Neural cell (in vitro differentiated cells): Measurements from ENCODE around the gene BRIX1.

Experiments
- CTCF ChIP-seq: fragments of 450-650 bp; IDR thresholded peaks from 2 replicates; pipeline ENCODE4 v1.5.1; 2014; ENCODE audit warnings: antibody characterized with exemption, mild to moderate bottlenecking, moderate library complexity; ENCODE audit not compliant: poor library complexity, severe bottlenecking
- EP300 ChIP-seq: fragments of 450-650 bp; conservative IDR thresholded peaks from 2 replicates; pipeline ENCODE4 v1.6.1; 2014; ENCODE audit warnings: antibody characterized with exemption, mild to moderate bottlenecking, moderate library complexity; ENCODE audit not compliant: poor library complexity, severe bottlenecking
- EZH2 ChIP-seq: fragments of 200-600, 300-800 bp; shearing (Covaris generic), sonication (generic); IDR thresholded peaks from 2 replicates; pipeline ENCODE4 v1.6.1; 2014; ENCODE audit warnings: antibody characterized with exemption, low read length, borderline replicate concordance, mild to moderate bottlenecking; ENCODE audit not compliant: insufficient read depth, poor library complexity, severe bottlenecking
- POLR2AphosphoS5 ChIP-seq: IDR thresholded peaks from 2 replicates; pipeline ENCODE4 v1.6.1; 2012
- RAD21 ChIP-seq: fragments of 450-650 bp; conservative IDR thresholded peaks from 2 replicates; pipeline ENCODE4 v1.6.1; 2014; ENCODE audit warnings: antibody characterized with exemption, mild to moderate bottlenecking, moderate library complexity
- TAF1 ChIP-seq: IDR thresholded peaks from 2 replicates; pipeline ENCODE4 v1.6.1; 2012; ENCODE audit warnings: low read depth
- TF ChIP-seq, protein P1 (sequence below): IDR thresholded peaks from 2 replicates; pipeline ENCODE4 v1.6.1; 2012; ENCODE audit warnings: borderline replicate concordance

DNA sequence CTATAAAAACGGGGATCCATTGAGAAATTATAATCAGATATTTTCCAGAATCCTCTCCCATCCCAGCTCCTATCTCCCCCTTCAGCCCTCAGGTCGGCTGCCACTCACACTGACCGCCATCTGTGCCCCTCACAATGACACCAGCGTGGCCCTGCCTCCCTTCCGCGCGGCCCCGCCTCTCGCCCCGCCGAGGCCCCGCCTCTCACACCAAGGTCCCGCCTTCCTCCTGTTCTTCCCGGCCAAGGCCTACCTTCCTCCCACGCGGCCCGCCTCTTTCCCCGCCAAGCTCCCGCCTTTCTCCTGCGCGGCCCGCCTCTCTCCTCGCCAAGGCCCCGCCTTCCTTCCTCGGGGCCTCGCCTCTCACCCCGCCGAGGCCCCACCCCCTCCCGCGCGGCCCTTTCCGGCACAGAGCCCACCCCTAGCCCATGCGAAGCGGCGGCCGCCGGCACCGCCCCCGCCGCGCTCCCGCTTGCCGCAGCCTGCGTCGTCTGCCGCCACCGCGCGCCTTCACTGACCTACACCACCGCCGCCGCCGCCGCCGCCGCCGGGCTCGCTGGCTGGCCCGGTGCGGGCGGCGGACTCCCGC, 13.7 kb downstream of the BRIX1 start, which contains the start of gene DNAJC21:
- no peak for TF ChIP-seq CTCF
- peak; percentile 59 for TF ChIP-seq POLR2AphosphoS5
- TF ChIP-seq EP300: no peak
- peak; percentile 9 for TF ChIP-seq RAD21
- TF ChIP-seq, protein P1, sequence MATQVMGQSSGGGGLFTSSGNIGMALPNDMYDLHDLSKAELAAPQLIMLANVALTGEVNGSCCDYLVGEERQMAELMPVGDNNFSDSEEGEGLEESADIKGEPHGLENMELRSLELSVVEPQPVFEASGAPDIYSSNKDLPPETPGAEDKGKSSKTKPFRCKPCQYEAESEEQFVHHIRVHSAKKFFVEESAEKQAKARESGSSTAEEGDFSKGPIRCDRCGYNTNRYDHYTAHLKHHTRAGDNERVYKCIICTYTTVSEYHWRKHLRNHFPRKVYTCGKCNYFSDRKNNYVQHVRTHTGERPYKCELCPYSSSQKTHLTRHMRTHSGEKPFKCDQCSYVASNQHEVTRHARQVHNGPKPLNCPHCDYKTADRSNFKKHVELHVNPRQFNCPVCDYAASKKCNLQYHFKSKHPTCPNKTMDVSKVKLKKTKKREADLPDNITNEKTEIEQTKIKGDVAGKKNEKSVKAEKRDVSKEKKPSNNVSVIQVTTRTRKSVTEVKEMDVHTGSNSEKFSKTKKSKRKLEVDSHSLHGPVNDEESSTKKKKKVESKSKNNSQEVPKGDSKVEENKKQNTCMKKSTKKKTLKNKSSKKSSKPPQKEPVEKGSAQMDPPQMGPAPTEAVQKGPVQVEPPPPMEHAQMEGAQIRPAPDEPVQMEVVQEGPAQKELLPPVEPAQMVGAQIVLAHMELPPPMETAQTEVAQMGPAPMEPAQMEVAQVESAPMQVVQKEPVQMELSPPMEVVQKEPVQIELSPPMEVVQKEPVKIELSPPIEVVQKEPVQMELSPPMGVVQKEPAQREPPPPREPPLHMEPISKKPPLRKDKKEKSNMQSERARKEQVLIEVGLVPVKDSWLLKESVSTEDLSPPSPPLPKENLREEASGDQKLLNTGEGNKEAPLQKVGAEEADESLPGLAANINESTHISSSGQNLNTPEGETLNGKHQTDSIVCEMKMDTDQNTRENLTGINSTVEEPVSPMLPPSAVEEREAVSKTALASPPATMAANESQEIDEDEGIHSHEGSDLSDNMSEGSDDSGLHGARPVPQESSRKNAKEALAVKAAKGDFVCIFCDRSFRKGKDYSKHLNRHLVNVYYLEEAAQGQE: no peak
- TF ChIP-seq EZH2: no peak
- peak; percentile 30 for TF ChIP-seq TAF1
